H1 (cell line): Measurements from ENCODE around the gene REPS2. TPM values are rescaled to one million over a fixed set of nuclear protein-coding genes. Genes with fewer than 3 reads are reported as not detected.

Experiments used
- CTCF ChIA-PET: fragments of 300-600 bp; sonication (Branson Sonifier 250); formaldehyde crosslinking; loops from one replicate; lab custom pipeline; 2021; ENCODE audit not compliant: partially characterized antibody; lab: Charles Lee
- POLR2A ChIA-PET: fragments of 300-600 bp; sonication (Branson Sonifier 250); formaldehyde crosslinking; loops from one replicate; lab custom pipeline; 2021; ENCODE audit warnings: inconsistent platforms; ENCODE audit not compliant: partially characterized antibody; lab: Charles Lee
- DNase-seq, 2 experiments: peaks; one replicate each; pipeline versions ENCODE4 v3.0.0 to v3.0.0-alpha.2; 2010 to 2022; ENCODE audit warnings: low spot score in 2 of 2, low read depth in 1 of 2, mixed read lengths in 1 of 2
- FAIRE-seq: peaks from 2 replicates; lab custom pipeline; 2011; peaks lifted over from hg19 to GRCh38; lab: Jason Lieb, UNC
- H2AFZ ChIP-seq: 2 replicates; pipeline ENCODE4 v1.8.1; 2012; ENCODE audit warnings: low read length, inconsistent platforms
- H2AK5ac ChIP-seq: 2 replicates; pipeline ENCODE4 v1.6.1; 2013; ENCODE audit warnings: low read depth, low read length
- H2BK120ac ChIP-seq: replicated peaks from 2 replicates; pipeline ENCODE3; 2013; ENCODE audit warnings: low read depth, low read length, inconsistent platforms
- H2BK12ac ChIP-seq: 2 replicates; pipeline ENCODE4 v1.6.1; 2013; ENCODE audit warnings: low read depth, low read length
- H2BK15ac ChIP-seq: 2 replicates; pipeline ENCODE4 v1.6.1; 2013; ENCODE audit warnings: low read length
- H2BK20ac ChIP-seq: 2 replicates; pipeline ENCODE4 v1.6.1; 2013; ENCODE audit warnings: low read length
- H2BK5ac ChIP-seq: 2 replicates; pipeline ENCODE4 v1.6.1; 2013; ENCODE audit warnings: low read depth, low read length
- H3K14ac ChIP-seq: 2 replicates; pipeline ENCODE4 v1.6.1; 2013; ENCODE audit warnings: inconsistent platforms; ENCODE audit not compliant: insufficient read length
- H3K18ac ChIP-seq: 2 replicates; pipeline ENCODE4 v1.6.1; 2013; ENCODE audit warnings: low read length; ENCODE audit errors: extremely low read depth
- H3K23ac ChIP-seq: 2 replicates; pipeline ENCODE4 v1.6.1; 2013; ENCODE audit warnings: inconsistent platforms; ENCODE audit not compliant: insufficient read length
- H3K23me2 ChIP-seq: 2 replicates; pipeline ENCODE4 v1.6.1; 2013; ENCODE audit warnings: low read depth, low read length
- H3K27ac ChIP-seq: 2 replicates; pipeline ENCODE4 v1.6.1; 2011; ENCODE audit warnings: low read depth, low read length, inconsistent platforms
- H3K27me3 ChIP-seq, 4 experiments: replicated peaks in 1 of 4; 1 replicate in 1 of 4; 2 replicates in 3 of 4; pipeline versions ENCODE4 v1.6.1 to v1.8.1; 2011 to 2013; ENCODE audit warnings: low read length in 3 of 4, mild to moderate bottlenecking in 3 of 4, inconsistent platforms in 2 of 4, mixed read lengths in 2 of 4, moderate library complexity in 1 of 4; ENCODE audit not compliant: control insufficient read depth in 3 of 4, insufficient read depth in 3 of 4; ENCODE audit errors: extremely low read depth in 1 of 4
- H3K36me3 ChIP-seq, 4 experiments: 2 replicates each; pipeline versions ENCODE4 v1.6.1 to v1.8.1; 2011 to 2013; ENCODE audit warnings: mild to moderate bottlenecking in 4 of 4, low read length in 3 of 4, moderate library complexity in 2 of 4, control low read depth in 1 of 4, inconsistent platforms in 1 of 4; ENCODE audit not compliant: insufficient read depth in 4 of 4, control insufficient read depth in 2 of 4
- H3K4ac ChIP-seq: replicated peaks from 2 replicates; pipeline ENCODE3; 2013; ENCODE audit warnings: low read length, low read depth, mixed read lengths, inconsistent platforms; ENCODE audit not compliant: insufficient read length
- H3K4me1 ChIP-seq, 4 experiments: replicated peaks in 1 of 4; 1 replicate in 1 of 4; 2 replicates in 3 of 4; pipeline versions ENCODE4 v1.6.1 to v1.8.1; 2011 to 2013; ENCODE audit warnings: low read length in 3 of 4, inconsistent platforms in 2 of 4, mixed read lengths in 1 of 4; ENCODE audit not compliant: insufficient read depth in 4 of 4, control insufficient read depth in 3 of 4
- H3K4me2 ChIP-seq, 2 experiments: 2 replicates each; pipeline versions ENCODE4 v1.6.1 to v1.8.1; 2011 to 2013; ENCODE audit warnings: low read depth in 2 of 2, low read length in 2 of 2, control low read depth in 1 of 2, inconsistent platforms in 1 of 2, mild to moderate bottlenecking in 1 of 2; ENCODE audit not compliant: insufficient read depth in 1 of 2
- H3K4me3 ChIP-seq, 4 experiments: fragments of 200-600, 300-600 bp in 1 of 4; sonication (generic), shearing (Covaris generic), sonication (Bioruptor Twin) in 1 of 4; 2 replicates each; pipeline versions ENCODE4 v1.5.1 to v1.8.1; 2011 to 2016; ENCODE audit warnings: low read length in 4 of 4, low read depth in 3 of 4, control low read depth in 2 of 4, inconsistent platforms in 2 of 4, mild to moderate bottlenecking in 2 of 4, mixed read lengths in 1 of 4, moderate library complexity in 1 of 4; ENCODE audit not compliant: insufficient read depth in 2 of 4; ENCODE audit errors: extremely low read depth in 1 of 4
- H3K56ac ChIP-seq: replicated peaks from 2 replicates; pipeline ENCODE3; 2013; ENCODE audit warnings: low read depth, mild to moderate bottlenecking, mixed read lengths, low read length, inconsistent platforms; ENCODE audit not compliant: insufficient read length
- H3K79me1 ChIP-seq: 2 replicates; pipeline ENCODE4 v1.6.1; 2013; ENCODE audit warnings: low read depth, low read length, control low read depth
- H3K79me2 ChIP-seq, 2 experiments: 2 replicates each; pipeline versions ENCODE4 v1.6.1 to v1.8.1; 2012 to 2013; ENCODE audit warnings: low read length in 2 of 2, mild to moderate bottlenecking in 2 of 2, inconsistent platforms in 1 of 2; ENCODE audit not compliant: insufficient read depth in 2 of 2, control insufficient read depth in 1 of 2
- H3K9ac ChIP-seq, 4 experiments: replicated peaks in 1 of 4; 1 replicate in 1 of 4; 2 replicates in 3 of 4; pipeline versions ENCODE4 v1.6.1 to v1.8.1; 2011 to 2013; ENCODE audit warnings: low read depth in 3 of 4, low read length in 3 of 4, control low read depth in 2 of 4, mild to moderate bottlenecking in 2 of 4, moderate library complexity in 2 of 4, inconsistent platforms in 1 of 4; ENCODE audit errors: extremely low read depth in 1 of 4
- H3K9me3 ChIP-seq, 2 experiments: 2 replicates each; pipeline versions ENCODE4 v1.6.1 to v1.8.1; 2012 to 2013; ENCODE audit warnings: mild to moderate bottlenecking in 2 of 2, moderate library complexity in 2 of 2, control low read depth in 1 of 2, inconsistent platforms in 1 of 2, low read depth in 1 of 2, low read length in 1 of 2, mixed read lengths in 1 of 2; ENCODE audit not compliant: insufficient read depth in 2 of 2
- H4K20me1 ChIP-seq, 2 experiments: replicated peaks in 1 of 2; 2 replicates each; pipeline versions ENCODE3 to v1.8.1; 2011 to 2013; ENCODE audit warnings: inconsistent platforms in 2 of 2, low read length in 2 of 2, mild to moderate bottlenecking in 1 of 2; ENCODE audit not compliant: insufficient read depth in 2 of 2, control insufficient read depth in 1 of 2
- H4K5ac ChIP-seq: 2 replicates; pipeline ENCODE4 v1.6.1; 2013; ENCODE audit warnings: low read length, low read depth, mixed read lengths, inconsistent platforms; ENCODE audit not compliant: insufficient read length
- H4K8ac ChIP-seq: 2 replicates; pipeline ENCODE4 v1.8.0; 2013; ENCODE audit warnings: mild to moderate bottlenecking, moderate library complexity, low read length, inconsistent platforms; ENCODE audit not compliant: insufficient read depth; ENCODE audit errors: extremely low read depth
- H4K91ac ChIP-seq: replicated peaks from 2 replicates; pipeline ENCODE3; 2013; ENCODE audit warnings: low read length, mixed read lengths, inconsistent platforms; ENCODE audit not compliant: insufficient read length
- BACH1 ChIP-seq: IDR thresholded peaks from 2 replicates; pipeline ENCODE4 v1.6.1; 2012; ENCODE audit warnings: low read length, improper control_type of control experiment
- CTBP2 ChIP-seq: IDR thresholded peaks from 2 replicates; pipeline ENCODE4 v1.7.0; 2011; ENCODE audit warnings: borderline replicate concordance, mild to moderate bottlenecking, moderate library complexity, mixed read lengths, low read length; ENCODE audit not compliant: insufficient read depth, insufficient read length
- GABPA ChIP-seq: IDR thresholded peaks from 2 replicates; pipeline ENCODE4 v1.6.1; 2011; ENCODE audit warnings: mild to moderate bottlenecking, low read length, moderate library complexity, borderline replicate concordance; ENCODE audit not compliant: insufficient read depth
- KDM5A ChIP-seq: fragments of 200-600 bp; IDR thresholded peaks from 2 replicates; pipeline ENCODE4 v1.7.1; 2012; ENCODE audit warnings: mild to moderate bottlenecking, low read length, inconsistent platforms, mixed read lengths
- POLR2A ChIP-seq, 2 experiments: IDR thresholded peaks; 1 replicate in 1 of 2; 2 replicates in 1 of 2; pipeline ENCODE4 v1.6.1; 2011; ENCODE audit warnings: low read depth in 2 of 2, low read length in 2 of 2, mild to moderate bottlenecking in 2 of 2; ENCODE audit errors: control extremely low read depth in 1 of 2
- SIN3A ChIP-seq, 2 experiments: IDR thresholded peaks in 1 of 2; conservative IDR thresholded peaks in 1 of 2; 2 replicates each; pipeline ENCODE4 v1.6.1; 2011 to 2012; ENCODE audit warnings: low read length in 2 of 2, improper control_type of control experiment in 1 of 2, low read depth in 1 of 2, mild to moderate bottlenecking in 1 of 2
- SP4 ChIP-seq: IDR thresholded peaks from 2 replicates; pipeline ENCODE4 v1.6.1; 2012; ENCODE audit warnings: low read length, inconsistent platforms
- TAF1 ChIP-seq: IDR thresholded peaks from 2 replicates; pipeline ENCODE4 v1.6.1; 2011; ENCODE audit warnings: mild to moderate bottlenecking, low read depth, low read length
- TEAD4 ChIP-seq: IDR thresholded peaks from 2 replicates; pipeline ENCODE4 v1.6.1; 2012; ENCODE audit warnings: low read depth, low read length, inconsistent platforms, mixed read lengths
- WGBS, 2 experiments: shearing (Covaris generic) in 1 of 2; methylation state at CpG; one replicate each; pipeline versions ENCODE4 v1.1.6 to v1.1.7; 2013 to 2015; ENCODE audit warnings: low lambda C conversion rate in 2 of 2, mixed read lengths in 2 of 2, inconsistent platforms in 1 of 2, low coverage in 1 of 2, missing lambda C conversion rate in 1 of 2; ENCODE audit not compliant: insufficient replicate concordance in 2 of 2, insufficient coverage in 1 of 2, insufficient read length in 1 of 2; ENCODE audit errors: extremely low coverage in 1 of 2, missing lambda C conversion rate in 1 of 2; 5-methylcytosine and 5-hydroxymethylcytosine counted together
- polyA plus RNA-seq, 7 experiments: library from polyadenylated mRNA; depleted of rRNA in 3 of 7; stranded (reverse) in 5 of 7; unstranded in 2 of 7; fragments of >200 nt in 5 of 7; fragments of 200-250 nt in 2 of 7; gene quantifications; 1 replicate in 5 of 7; 2 replicates in 1 of 7; 4 replicates in 1 of 7; pipeline versions ENCODE4 v1.2.1 to v1.2.3, GENCODE V29; 2011 to 2013; ENCODE audit warnings: missing spikeins in 2 of 7, mixed read lengths in 2 of 7
- total RNA-seq: library from RNA; stranded (reverse); fragmentation: NEBNext Ultra II Directional; extraction: Animal tissue kit (Norgen Biotek cat#: 25700); gene quantifications from 2 replicates; pipeline ENCODE4 v1.2.1, GENCODE V29; 2021

The REPS2 gene
- total and polyA plus RNA-seq, 2 of the 8 experiments (the other 6 are each of a cell fraction or from before 2014, with no cell fraction given), result 0.79 to 4.3 TPM

DNA sequence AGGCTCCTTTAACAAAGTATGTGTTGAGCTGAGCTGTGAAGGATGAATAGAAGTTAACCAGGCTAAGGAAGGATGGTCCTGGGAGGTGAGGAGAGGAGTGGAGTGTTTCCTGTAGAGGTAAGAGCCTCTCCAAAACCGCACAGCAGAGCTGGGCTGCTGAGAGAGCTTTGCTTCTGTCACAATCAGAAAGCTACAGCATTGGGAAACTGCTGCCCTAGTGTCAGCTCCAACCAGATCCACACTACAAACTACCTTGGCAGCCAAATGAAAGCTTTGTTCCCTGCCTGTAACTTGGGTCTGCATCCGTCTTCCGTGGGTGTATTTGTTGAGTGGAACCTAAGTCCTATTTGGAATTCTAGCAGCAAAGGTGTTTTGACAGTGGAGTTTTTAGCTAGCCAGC is 91.8 kb downstream of the REPS2 start:
- Histone ChIP-seq H3K18ac (no peak overlapping the region), H4K20me1 (no peaks in the 10 kb centered on the region), H3K4ac (no peak overlapping the region), H3K23ac (no peak overlapping the region), H3K79me2 (no peaks in the 10 kb centered on the region), H3K14ac (no peak overlapping the region), H2BK5ac (no peak overlapping the region), H2BK15ac (no peak overlapping the region), H4K91ac (no peak overlapping the region), H3K9ac (no peak overlapping the region), H2BK20ac (no peak overlapping the region), H3K4me1 (no peaks in the 10 kb centered on the region), H3K27ac (no peak overlapping the region), H3K4me2 (no peak overlapping the region), H3K79me1 (no peaks in the 10 kb centered on the region), H3K23me2 (no peaks in the 10 kb centered on the region; the same call in 1 of the 2 replicates), H2BK120ac (no peak overlapping the region), H3K27me3 (no peaks in the 10 kb centered on the region), H3K4me3 (no peak overlapping the region), H3K36me3 (no peaks in the 10 kb centered on the region), H2AK5ac (no peak overlapping the region), H4K5ac (no peak overlapping the region), H3K56ac (no peak overlapping the region), H3K9me3 (no peaks in the 10 kb centered on the region), H2BK12ac (no peak overlapping the region), H2AFZ (no peak overlapping the region), H4K8ac (no peak overlapping the region)
- 96% methylated on average over 3 of the region's 3 CpGs; no CpG with 5 or more reads in 1 of the 2 experiments for WGBS, 2 experiments
- ChIA-PET CTCF (interaction anchor here (0.8 to 2.6 kb wide), 5 partner anchors 8 to 157 kb away, joined by 3 to 15 read pairs (median 5); no protein-coding TSS in a partner anchor), POLR2A (no interaction called here)
- FAIRE-seq (no peak), DNase-seq (no peak)
- TF ChIP-seq KDM5A (no peak), BACH1 (no peak), SP4 (no peak), CTBP2 (no peak), GABPA (no peak), POLR2A (IDR thresholded peaks at IDR 0.05; ENCODE audit: control extremely low read depth in 1 of 2, low read depth in 2 of 2, low read length in 2 of 2) (no peak), TAF1 (no peak), TEAD4 (no peak), SIN3A (conservative IDR thresholded peaks at IDR 0.05 in 1 of 2, IDR thresholded peaks at IDR 0.05 in 1 of 2; ENCODE audit: low read depth in 1 of 2, low read length in 2 of 2) (no peak)
